ENCODE data around the gene THOC2.
"Not testable (repeated sequence)": the region's sequence is repeated elsewhere in the genome, so short reads cannot be mapped to it uniquely, and the experiment has no call there.

Gene THOC2, protein sequence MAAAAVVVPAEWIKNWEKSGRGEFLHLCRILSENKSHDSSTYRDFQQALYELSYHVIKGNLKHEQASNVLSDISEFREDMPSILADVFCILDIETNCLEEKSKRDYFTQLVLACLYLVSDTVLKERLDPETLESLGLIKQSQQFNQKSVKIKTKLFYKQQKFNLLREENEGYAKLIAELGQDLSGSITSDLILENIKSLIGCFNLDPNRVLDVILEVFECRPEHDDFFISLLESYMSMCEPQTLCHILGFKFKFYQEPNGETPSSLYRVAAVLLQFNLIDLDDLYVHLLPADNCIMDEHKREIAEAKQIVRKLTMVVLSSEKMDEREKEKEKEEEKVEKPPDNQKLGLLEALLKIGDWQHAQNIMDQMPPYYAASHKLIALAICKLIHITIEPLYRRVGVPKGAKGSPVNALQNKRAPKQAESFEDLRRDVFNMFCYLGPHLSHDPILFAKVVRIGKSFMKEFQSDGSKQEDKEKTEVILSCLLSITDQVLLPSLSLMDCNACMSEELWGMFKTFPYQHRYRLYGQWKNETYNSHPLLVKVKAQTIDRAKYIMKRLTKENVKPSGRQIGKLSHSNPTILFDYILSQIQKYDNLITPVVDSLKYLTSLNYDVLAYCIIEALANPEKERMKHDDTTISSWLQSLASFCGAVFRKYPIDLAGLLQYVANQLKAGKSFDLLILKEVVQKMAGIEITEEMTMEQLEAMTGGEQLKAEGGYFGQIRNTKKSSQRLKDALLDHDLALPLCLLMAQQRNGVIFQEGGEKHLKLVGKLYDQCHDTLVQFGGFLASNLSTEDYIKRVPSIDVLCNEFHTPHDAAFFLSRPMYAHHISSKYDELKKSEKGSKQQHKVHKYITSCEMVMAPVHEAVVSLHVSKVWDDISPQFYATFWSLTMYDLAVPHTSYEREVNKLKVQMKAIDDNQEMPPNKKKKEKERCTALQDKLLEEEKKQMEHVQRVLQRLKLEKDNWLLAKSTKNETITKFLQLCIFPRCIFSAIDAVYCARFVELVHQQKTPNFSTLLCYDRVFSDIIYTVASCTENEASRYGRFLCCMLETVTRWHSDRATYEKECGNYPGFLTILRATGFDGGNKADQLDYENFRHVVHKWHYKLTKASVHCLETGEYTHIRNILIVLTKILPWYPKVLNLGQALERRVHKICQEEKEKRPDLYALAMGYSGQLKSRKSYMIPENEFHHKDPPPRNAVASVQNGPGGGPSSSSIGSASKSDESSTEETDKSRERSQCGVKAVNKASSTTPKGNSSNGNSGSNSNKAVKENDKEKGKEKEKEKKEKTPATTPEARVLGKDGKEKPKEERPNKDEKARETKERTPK (N-terminal part only)

GRCh38 chrX:123732670-123733363 is at the start of gene THOC2:
Gene THOC2 (minus strand): TSS chrX:123733052. CDS start chrX:123733022, 30 bp downstream.
- peak; percentile 63 for DNase-seq (ENCODE audit: low read depth)

DNA sequence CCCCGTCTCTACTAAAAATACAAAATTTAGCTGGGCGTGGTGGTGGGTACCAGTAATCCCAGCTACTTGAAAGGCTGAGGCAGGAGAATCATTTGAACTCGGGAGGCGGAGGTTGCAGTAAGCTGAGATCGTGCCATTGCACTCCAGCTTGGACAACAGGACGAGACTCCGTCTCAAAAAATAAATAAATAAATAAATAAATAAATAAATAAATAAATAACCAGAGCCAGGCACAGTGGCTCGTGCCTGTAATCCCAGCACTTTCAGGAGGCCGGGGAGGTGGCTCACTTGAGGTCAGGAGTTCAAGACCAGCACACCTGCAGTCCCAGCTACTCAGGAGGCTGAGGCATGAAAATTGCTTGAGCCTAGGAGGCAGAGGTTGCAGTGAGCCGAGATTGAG is 48.9 kb upstream of the THOC2 start:
- not testable (repeated sequence) for DNase-seq (ENCODE audit: low read depth)

- DNase-seq (ENCODE audit: low read depth) = no peak
Observed at GRCh38 chrX:123779908-123780396, 47.1 kb upstream of the THOC2 start.

DNA sequence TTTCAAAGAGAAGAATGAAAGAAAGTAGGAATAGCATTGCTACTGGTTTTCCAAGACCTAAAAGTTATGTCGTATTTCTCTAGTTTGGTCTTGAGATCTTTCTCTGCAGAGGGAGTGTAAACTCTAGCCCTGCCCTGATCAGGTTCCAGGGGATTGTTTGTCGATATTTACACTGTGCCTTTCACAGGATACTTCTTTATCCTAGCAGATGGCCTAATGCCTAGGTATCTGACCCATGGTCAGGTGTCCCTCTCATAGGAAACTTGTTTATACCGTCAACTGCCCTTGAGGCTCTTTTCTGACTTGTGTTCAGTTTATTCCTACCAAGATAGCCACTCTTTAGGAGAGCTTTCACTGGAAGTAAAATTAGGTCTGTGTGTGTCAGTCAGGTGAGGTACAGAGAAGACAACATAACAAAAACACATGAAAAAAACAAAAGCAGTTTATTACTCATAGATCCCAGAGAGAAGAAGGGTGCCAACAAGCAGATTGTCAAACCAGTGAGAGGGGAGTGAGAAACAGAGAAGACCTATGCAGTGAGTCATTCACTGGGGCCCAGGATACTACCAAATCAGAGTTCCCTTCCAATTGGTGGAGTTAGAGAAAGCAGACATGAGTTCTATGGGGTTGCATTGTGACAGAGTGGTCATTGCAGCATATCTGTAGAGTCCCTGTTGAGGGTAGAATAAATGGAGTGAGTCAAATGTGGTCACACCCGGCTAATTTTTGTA is 40.6 kb upstream of the THOC2 start:
- DNase-seq (ENCODE audit: low read depth) = no peak

DNA sequence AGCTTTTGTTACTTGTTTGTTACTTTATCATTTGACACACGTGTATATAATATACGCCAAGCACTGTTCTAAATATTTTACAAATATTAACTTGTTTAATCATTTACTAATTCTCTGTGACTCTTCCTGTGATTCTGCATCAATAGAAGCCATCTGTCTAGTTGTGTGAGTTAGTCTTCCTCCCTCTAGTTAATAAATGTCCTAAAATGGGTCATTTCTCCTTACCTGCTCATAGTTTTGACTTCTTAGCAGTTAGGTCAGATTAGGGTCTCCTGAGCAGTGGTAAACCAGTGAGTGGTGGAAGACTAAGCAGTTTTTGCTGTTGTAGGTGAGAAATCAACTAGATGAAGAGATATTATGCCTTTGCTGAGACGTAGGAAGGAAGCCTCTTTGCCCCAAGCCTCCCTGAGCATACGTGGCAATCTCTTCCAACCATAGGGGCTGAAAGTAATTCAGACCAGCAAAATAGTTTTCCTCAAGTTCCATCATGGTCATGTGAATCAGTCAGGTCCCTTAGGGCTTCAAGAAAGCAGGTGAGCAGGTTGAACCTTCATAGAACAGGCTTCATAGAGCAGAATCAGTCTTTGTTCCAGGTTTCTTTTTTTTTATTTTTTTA is 38.7 kb upstream of the THOC2 start:
- DNase-seq (ENCODE audit: low read depth) = no peak

DNA sequence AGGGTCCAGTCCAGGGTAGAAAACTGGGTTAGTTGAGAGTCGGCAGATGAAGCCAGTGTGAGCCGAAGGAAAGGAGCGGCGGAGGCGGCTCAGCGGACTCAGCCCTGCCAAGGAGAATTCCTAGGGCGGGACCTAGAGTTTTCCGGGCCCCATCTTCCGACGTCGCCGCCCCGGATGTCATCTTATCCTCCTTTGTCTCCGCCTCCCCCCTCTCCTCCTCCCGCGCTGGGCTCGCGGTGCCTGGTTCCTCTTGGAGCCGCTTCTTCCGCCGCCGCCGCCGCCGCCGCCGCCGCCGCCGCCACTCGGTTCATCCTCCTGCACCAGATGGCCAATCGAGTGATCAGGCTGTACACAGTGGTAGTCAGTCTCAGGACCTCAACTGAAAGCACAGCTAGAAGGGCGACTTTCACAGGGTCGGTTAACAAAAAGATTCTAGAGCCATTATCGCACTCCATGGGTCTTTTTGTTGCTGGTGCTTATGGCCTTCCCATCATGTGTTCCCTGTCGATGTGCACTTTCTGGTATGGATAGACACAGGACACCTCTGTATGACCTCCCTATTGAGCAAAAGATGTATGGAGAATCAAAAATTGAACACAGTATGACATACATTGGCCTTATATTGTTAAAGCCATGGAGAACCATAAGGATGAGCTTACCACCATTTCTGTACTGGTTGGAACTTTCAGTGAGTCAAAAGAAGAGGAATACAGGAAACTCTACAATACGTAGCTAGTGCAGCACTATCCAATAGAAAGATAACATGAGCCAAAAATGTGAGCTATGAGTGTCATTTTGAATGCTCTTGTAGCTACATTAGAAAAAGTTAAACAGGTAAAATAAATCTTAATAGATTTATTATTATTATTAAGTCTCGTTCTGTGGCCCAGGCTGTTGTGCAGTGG is 32.4 kb upstream of the THOC2 start:
- no peak for DNase-seq (ENCODE audit: low read depth)

DNA sequence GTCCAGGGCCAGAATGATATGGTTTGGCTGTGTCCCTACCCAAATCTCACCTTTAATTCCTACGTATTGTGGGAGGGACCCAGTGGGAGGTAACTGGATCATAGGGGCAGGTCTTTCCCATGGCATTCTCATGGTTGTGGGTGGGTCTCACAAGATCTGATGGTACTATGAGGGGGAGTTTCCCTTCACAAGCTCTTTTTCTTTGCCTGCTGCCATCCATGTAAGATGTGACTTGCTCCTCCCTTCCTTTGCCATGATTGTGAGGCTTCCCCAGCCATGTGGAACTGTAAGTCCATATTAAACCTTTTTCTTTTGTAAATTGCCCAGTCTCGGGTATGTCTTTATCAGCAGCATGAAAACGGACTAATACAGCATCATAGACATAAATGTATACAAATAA is 27.0 kb upstream of the THOC2 start:
- DNase-seq (ENCODE audit: low read depth) = not testable (repeated sequence)

DNA sequence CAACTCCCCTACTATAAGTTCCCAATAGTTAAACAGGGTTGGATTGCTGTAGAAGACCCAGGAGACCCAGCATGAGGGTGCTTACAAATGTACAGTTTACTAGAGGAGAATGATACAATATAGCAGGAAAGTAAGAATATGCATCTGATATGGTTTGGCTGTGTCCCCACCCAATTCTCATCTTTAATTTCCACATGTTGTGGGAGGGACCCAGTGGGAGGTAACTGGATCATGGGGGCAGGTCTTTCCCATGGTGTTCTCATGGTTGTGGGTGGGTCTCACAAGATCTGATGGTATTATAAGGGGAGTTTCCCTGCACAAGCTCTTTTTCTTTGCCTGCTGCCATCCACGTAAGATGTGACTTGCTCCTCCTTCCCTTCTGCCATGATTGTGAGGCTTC is 24.9 kb upstream of the THOC2 start:
- DNase-seq (ENCODE audit: low read depth) = not testable (repeated sequence)

DNA sequence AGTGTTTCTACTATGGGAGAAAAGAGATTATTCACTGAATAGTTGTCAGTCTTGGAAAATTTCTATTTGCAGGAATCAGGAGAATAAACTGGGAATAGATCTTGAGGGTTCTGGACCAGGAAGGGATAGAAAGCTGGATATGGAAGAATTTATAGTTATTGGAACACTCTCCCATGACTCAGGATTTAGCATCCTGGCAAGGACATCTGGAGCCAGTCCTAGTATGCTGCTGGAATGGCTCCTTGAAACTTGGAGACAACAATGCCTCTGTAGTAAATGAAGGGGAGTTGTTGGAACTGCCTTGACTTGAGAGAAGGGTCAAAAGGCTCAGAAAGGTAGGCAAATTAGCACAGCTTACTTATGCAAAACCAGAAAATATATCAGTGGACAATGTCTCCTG is 23.5 kb upstream of the THOC2 start:
- no peak for DNase-seq (ENCODE audit: low read depth)

- no peak for DNase-seq (ENCODE audit: low read depth)
Observed at GRCh38 chrX:123755107-123755506, 22.3 kb upstream of the THOC2 start.

GRCh38 chrX:123753656-123754350 is 21.0 kb upstream of the THOC2 start:
- no peak for DNase-seq (ENCODE audit: low read depth)

DNA sequence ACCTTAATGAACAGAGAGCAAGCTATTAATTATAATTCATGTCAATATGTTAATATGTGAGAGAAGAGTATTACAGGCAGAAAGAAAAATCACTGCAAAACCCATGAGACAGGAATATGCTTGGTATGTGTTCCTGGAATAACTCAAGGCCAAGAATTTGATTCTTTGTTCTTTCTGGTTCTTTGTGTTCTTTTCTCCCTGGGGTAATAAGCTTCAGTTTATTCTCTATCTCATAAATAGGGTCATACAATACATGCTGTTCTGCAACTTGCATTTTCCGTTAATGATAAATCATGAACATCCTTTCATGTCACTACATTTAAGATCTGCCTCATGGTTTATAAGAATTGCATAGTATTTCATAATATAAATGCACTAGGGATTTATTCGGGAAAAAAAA is 16.8 kb upstream of the THOC2 start:
- no peak for DNase-seq (ENCODE audit: low read depth)

GRCh38 chrX:123745511-123745910 is 12.7 kb upstream of the THOC2 start:
- DNase-seq (ENCODE audit: low read depth) = no peak

DNA sequence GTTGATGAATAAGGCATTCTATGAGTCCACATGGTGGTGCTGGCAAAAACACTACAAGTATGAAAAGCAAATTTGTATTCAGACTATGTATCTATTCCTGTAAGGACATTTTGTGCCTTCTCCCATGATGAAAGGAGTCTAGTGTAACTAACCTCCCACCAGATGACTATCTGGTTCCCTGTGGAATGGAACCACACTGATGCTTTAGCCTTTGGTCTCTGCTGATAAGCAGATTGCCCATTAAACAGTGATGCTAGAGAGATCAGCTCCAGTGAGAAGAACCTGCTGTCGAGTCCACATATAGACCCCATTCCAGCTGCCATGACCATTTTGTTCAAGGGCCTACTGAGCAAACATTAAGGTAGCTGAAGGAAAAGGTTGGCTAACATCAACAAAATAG is 10.5 kb upstream of the THOC2 start:
- DNase-seq (ENCODE audit: low read depth) = no peak

DNA sequence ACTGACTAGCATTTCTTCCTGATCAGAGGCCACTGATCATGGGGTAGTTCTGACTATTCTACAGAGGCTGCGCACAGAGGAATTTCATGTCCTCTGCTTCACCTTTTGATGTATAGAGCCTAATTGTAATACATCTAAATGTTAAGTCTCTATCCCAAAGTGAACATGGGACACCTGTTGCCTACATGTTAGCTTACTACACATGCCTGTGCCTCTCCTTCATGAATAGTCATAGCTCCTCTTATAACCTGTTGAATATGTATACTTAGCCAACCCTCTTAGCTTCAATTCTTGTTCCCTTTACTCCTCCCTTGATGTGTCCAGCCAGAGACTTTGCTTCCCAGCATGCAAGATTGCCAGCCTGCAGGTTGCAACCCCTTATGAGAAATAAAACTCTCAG is 9.6 kb upstream of the THOC2 start:
- DNase-seq (ENCODE audit: low read depth) = no peak

DNA sequence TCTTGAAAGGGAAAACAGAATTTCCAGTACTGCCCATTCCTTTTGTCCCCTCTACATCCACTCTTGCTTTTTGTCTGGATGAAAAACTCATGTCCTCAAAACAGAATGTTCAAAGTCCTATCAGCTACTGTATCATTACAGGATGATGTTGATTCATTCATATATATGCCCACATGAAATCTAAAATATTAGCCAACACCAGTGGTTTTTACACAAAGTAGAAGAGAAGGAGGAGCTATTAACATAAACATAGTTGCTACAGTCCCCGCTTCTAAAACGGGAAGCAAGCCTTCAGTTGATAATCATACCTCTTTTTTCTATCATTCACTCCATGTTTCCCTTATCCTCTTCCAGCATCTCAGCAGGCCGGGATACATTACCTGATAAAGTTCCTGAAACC is 7.7 kb upstream of the THOC2 start:
- no peak for DNase-seq (ENCODE audit: low read depth)

GRCh38 chrX:123740006-123740405 is 7.2 kb upstream of the THOC2 start:
- no peak for DNase-seq (ENCODE audit: low read depth)

DNA sequence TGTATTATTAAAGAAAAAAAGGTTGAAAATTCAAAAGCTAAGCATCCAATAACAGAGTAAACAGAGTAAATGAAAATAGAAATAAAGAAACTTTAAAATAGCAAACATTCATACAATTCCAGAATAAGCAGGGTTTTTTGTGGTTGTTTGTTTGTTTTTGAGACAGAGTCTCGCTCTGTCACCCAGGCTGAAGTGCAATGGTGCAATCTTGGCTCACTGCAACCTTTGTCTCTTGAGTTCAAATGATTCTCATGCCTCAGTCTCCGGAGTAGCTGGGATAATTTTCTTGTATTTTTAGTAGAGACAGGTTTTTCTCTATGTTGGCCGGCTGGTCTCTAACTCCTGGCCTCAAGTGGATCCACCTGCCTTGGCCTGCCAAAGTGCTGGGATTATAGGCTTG is 6.6 kb upstream of the THOC2 start:
- no peak for DNase-seq (ENCODE audit: low read depth)
